Epidermal melanocyte (primary cell): Measurements from ENCODE around the gene PPP1CA.

Experiments used
- DNase-seq: peaks from one replicate; pipeline ENCODE4 v3.0.0; 2011; ENCODE audit warnings: low spot score; ENCODE audit not compliant: insufficient read length

Gene PPP1CA

DNA sequence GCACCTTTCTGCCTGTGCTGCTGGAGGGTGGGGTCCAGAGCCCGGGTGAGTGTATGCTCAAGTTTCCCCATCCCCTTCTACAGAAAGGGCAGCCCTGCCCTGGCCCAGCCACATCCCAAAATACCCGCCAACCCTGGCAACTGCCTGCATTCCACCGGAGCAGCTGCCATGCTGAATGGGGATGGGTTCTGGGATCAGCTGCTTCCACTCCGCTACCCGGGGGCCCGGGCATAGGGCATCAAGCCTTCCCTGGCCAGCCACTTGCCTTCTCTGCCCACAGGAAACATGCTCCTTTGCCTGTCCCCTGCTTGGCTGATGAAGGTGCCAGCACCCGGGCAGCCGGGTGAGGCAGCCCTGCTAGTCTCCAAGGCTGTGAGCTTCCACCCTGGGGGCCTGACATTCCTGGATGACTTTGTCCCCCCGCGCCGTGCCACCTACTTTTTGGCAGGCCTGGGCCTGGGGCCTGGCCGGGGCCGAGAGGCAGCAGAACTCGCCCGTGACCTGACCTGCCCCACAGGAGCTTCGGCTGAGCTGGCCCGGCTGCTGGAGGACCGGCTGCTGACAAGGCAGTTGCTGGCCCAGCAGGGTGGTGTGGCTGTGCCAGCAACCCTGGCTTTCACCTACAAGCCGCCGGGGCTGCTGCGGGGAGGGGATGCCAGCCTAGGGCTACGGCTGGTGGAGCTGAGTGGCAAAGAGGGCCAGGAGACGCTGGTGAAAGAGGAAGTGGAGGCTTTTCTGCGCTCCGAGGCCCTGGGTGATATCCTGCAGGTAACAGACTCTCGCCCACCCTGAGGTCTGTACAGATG is 17.0 kb upstream of the PPP1CA start:
- no peak for DNase-seq

DNA sequence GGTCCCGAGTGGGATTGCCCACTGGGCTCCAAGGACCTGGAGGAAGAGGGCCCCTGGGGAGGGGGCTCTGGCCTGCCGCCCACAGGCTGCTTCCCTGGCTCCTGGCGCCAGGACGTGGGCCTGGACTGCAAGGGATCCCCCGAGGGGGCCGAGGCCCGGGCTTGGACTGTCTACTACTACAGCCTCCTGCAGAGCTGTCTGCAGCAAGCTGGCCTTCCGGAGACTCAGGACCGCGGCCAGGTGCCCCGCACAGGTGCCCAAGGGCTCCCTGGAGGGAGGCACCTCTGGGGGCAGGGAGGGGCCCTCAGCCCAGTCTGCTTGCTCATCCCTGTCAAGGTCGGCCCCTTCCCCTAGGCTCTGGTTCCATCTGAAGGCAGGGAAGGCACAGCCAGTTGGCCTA is 15.8 kb upstream of the PPP1CA start:
- no peak for DNase-seq

GRCh38 chr11:67416416-67417335 is 15.0 kb upstream of the PPP1CA start:
- no peak for DNase-seq

DNA sequence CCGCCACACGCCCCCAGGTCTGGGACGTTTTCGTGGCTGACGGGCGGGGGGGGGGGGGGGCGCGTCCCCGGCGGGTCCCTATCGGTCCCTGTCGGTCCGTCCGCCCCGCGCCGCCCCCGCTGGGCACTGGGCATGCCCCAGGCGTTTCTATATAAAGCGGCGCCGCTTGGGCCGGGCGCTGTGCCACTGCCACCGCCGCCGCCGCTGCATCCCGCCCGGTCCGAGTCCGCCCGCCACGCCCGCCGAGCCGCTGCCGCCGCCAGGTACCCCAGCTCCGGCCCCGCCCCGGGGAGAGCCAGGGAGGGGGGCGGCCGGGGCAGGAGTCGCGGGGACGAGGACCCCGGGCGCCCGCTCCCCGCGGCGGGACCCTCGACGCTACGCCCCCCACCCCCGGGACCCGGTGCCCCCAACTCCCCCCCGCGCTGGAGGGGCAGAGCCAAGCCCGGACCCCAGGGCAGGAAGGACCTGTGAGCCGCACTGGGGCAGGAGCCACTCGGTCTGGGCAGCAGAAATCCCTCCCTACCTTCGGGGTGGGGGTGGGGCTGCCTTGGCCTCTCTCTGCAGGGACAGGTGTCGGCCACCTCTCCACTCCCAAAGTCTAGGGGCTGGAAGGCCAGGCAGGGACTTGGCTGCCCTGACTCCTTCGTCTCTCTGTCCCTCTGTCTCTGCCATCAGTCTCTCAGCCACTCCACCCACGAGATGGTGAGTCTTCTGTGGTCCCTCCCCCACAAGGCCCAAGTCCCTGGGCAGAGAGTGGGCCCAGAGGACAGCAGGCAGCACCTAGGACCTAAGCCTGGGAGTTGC is 14.0 kb upstream of the PPP1CA start, which contains the start of gene CARNS1:
Gene CARNS1, plus strand, starts transcription at position 178 of the 804 bp plus-strand sequence. Its CDS starts 522 bp downstream, at position 700.
- no peak for DNase-seq

- no peak for DNase-seq
Measured at GRCh38 chr11:67413266-67413849, 11.7 kb upstream of the PPP1CA start.

- no peak for DNase-seq
Measured at GRCh38 chr11:67412495-67413179, 11.0 kb upstream of the PPP1CA start.

GRCh38 chr11:67411785-67412152 is 10.1 kb upstream of the PPP1CA start:
- no peak for DNase-seq

DNA sequence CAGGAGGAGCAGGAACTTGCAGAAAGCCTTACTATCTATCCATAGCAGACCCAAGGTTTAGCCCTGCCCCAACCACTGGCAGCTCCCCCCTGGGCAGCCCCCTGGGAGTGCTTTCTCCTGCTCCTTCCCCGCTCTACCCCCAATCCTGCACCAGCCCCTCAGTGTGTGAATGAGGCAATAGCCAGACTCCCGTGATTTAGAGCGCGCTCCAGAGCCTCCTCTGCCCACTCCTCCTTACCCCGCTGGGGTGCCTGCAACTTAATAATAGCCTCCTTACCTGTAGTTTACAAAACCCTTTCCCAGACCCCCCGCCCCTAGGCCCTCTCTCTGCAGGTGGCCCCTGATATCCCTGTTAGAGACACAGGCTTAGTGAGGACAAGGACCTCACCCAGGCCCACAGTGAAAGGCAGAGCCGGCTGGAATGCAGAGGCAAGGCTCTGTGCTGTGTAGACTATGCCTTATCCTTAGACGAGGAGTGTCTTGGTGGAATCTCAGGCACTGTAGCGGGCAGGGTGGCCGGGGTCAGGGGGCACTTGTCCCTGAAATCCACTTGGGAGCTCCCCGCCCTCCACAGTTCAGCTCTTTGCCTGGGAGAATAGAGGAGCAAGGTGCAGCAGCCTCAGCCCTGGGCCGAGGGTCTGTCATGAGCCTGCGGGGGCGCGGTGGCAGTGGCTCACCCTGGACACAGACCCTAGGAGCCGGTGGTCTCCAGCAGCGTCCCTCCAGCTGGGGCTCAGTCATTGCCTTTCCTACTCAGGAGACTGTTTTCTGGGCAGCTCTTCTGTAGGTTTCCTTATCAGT is 9.5 kb upstream of the PPP1CA start:
- no peak for DNase-seq

DNA sequence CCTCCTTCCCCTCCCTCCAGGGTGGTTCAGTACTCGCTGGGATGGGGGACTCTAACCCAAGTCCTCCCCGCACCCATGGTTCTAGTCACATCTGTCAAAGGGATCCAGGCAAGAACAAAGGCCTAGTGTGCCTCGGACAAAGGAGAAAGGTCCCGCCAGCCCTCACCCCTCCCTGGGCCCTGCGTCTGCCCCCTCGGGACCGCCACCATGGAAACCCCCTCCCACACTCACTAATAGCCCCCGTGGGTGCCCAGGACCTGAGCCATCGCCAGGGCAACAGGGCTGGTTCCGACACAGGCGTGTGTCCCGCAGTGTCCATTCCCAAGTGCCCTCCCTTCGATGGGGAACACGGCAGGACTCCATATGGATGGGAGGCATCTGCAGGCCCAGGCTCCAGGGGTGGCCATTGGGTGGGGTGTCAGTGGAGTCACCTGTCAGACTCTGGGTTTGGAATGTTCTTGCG is 8.7 kb upstream of the PPP1CA start:
- no peak for DNase-seq

GRCh38 chr11:67409781-67410368 is 8.2 kb upstream of the PPP1CA start:
- DNase-seq: no peak

GRCh38 chr11:67409261-67409666 is 7.6 kb upstream of the PPP1CA start:
- DNase-seq: no peak

DNA sequence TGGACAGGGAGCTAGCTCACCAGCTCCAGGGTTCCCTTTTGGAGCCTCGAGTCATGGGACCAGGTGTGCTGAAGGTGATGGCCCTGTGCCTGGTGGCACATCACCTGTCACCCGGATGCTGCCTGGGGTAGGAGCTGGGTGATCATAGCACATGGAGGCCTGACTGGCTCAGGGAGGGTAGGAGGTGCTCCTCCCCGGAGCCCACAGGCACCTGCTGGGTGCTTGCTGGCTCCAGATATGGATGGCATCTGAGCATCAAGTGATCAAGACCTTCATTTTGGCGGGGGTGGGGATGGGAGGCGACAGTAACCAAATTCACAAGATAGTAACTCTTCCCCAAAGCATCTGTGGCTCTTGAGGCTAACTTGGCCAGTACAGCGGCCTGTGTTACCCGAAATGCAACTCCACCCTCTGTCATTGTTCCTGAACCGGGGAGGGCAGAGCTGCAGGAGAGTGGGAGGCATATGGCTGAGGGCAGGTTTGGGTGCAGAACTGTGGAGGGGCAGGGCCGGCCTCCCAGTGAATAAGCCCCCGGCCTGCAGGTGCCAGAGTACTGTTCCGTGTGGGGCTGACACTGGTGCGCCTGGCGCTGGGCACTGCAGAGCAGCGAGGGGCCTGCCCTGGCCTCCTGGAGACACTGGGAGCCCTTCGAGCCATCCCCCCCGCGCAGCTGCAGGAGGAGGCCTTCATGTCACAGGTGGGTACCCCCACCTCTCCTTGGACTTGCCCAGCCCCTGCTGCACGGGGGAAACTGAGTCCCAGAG is 7.0 kb upstream of the PPP1CA start:
- DNase-seq: no peak

GRCh38 chr11:67407688-67408163 is 6.1 kb upstream of the PPP1CA start:
- no peak for DNase-seq

DNA sequence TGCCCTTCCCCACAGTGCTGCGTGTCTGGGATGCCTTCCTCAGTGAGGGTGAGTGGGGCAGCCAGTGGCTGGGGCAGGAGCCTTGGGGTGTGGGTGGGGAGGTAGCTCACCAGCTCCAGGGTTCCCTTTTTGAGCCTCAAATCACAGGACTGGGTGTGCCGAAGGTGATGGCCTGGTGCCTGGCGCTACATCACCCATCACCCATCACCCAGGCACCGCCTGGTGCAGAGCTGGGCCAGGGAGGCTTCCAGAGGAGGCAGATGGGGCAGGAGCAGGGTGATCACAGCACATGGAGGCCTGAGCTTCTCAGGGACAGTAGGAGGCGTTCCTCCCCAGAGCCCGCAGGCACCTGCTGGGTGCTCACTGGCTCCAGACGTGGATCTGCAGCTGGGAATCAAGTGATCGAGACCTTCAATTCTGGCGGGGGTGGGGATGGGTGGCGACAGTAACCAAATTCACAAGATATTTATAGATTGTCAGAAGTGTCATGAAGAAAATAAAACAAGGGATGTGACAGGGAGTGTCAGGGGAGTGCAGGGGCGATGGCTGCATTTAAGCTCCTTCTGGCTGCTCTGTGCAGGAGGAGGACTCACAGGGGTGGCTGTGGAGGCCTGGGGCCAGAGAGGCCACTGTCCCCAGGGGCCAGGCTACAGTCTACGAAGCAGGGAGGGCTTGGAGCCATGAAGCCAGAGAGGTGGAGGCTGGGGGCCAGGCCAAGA is 5.5 kb upstream of the PPP1CA start:
- DNase-seq: no peak

- no peak for DNase-seq
Measured at GRCh38 chr11:67406420-67406968, 4.8 kb upstream of the PPP1CA start.

DNA sequence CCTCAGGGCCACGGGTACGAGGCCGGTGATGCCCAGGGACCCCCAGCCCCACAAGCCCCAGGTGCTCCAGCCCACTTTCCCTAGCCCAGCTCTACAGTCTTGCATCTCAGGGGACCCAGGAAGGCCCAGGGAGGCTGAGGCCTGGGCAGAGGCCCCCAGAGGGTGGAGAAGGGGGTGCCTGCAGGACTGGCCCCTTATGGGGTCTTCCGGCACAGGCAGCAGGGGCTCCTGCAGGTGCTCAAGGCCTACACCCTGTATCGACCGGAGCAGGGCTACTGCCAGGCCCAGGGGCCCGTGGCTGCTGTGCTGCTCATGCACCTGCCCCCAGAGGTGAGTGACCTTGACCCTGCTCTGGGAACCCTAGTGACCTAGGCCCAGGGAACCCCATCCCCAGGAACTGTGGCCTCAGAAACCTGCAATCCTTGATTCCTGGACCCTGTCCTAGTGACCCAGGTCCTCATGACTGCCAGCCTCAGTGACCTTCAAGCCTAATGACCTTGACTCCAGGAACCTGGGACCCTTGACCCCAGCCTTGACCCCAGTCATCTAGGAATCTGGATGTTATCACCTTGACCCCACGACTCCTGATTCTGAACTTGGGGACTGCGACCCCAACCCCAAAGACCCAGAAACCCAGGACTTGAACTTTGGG is 4.2 kb upstream of the PPP1CA start:
- DNase-seq: no peak

DNA sequence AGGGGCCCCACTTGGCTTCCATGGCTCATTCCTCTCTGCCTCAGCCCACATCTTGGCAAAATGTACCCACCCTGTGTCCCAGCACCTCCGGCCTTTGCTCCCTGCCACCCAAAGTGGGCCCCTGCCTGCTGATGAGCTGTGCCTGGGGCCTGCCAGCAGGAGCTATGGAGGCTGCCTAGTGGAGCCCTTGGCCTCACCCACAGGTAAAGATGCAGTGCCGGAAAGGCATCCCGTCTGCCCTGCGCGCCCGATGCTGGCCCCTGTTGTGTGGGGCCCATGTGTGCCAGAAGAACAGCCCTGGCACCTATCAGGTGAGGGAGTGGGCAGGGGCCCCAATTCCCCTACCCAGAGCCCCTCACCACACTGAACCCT is 3.5 kb upstream of the PPP1CA start:
- no peak for DNase-seq
